OCI-LY1 (cell line): ENCODE measurements around the gene UBAP2L.

ENCODE experiments used
- H2AFZ ChIP-seq: fragments of 200-600 bp; sonication (generic), shearing (Covaris generic); 2 replicates; pipeline ENCODE4 v1.6.0; 2014; ENCODE audit warnings: antibody characterized with exemption, mild to moderate bottlenecking, low read length
- H3F3A ChIP-seq: fragments of 200-600 bp; sonication (generic), shearing (Covaris generic); 2 replicates; pipeline ENCODE4 v1.6.0; 2014; ENCODE audit warnings: mild to moderate bottlenecking, antibody characterized with exemption, low read length, moderate library complexity; ENCODE audit not compliant: insufficient read depth
- H3K27ac ChIP-seq: fragments of 200-600 bp; sonication (generic); 2 replicates; pipeline ENCODE4 v1.5.1; 2014; ENCODE audit warnings: low read length, mixed run types, mild to moderate bottlenecking, low read depth; ENCODE audit not compliant: poor library complexity, severe bottlenecking
- H3K27me3 ChIP-seq: fragments of 200-600 bp; sonication (generic); 2 replicates; pipeline ENCODE4 v1.6.0; 2014; ENCODE audit warnings: antibody characterized with exemption, mild to moderate bottlenecking, low read length, moderate library complexity; ENCODE audit not compliant: insufficient read depth
- H3K36me3 ChIP-seq: fragments of 200-600 bp; sonication (generic); 2 replicates; pipeline ENCODE4 v1.6.1; 2014; ENCODE audit warnings: mild to moderate bottlenecking, antibody characterized with exemption, low read length, moderate library complexity, mixed read lengths; ENCODE audit not compliant: insufficient read depth
- H3K4me1 ChIP-seq: fragments of 200-600 bp; sonication (generic); 2 replicates; pipeline ENCODE4 v1.5.1; 2014; ENCODE audit warnings: mild to moderate bottlenecking, low read length, moderate library complexity; ENCODE audit not compliant: insufficient read depth, severe bottlenecking
- H3K4me2 ChIP-seq: fragments of 200-600 bp; sonication (generic), shearing (Covaris generic); 2 replicates; pipeline ENCODE4 v1.6.1; 2014; ENCODE audit warnings: low read length
- H3K4me3 ChIP-seq: fragments of 200-600 bp; sonication (generic); 2 replicates; pipeline ENCODE4 v1.5.1; 2014; ENCODE audit warnings: low read length, low read depth, mild to moderate bottlenecking, mixed read lengths; ENCODE audit not compliant: poor library complexity, severe bottlenecking
- H3K79me2 ChIP-seq: fragments of 200-600 bp; shearing (Covaris generic); 2 replicates; pipeline ENCODE4 v1.6.1; 2016; ENCODE audit warnings: mixed run types, low read length, mixed read lengths; ENCODE audit not compliant: insufficient read depth
- H3K9ac ChIP-seq: fragments of 200-600 bp; sonication (generic), shearing (Covaris generic); 2 replicates; pipeline ENCODE4 v1.6.1; 2014; ENCODE audit warnings: mild to moderate bottlenecking, low read length, mixed read lengths
- H3K9me2 ChIP-seq: fragments of 200-600 bp; sonication (generic), shearing (Covaris generic); 2 replicates; pipeline ENCODE4 v1.6.1; 2014; ENCODE audit warnings: low read depth, mild to moderate bottlenecking, low read length, mixed read lengths
- H3K9me3 ChIP-seq: fragments of 200-600 bp; shearing (Covaris generic); 2 replicates; pipeline ENCODE4 v1.6.1; 2014; ENCODE audit warnings: low read length, mixed read lengths
- H4K20me1 ChIP-seq: fragments of 200-600 bp; sonication (generic), shearing (Covaris generic); 2 replicates; pipeline ENCODE4 v1.6.0; 2016; ENCODE audit warnings: mild to moderate bottlenecking, low read length; ENCODE audit not compliant: insufficient read depth
- CTCF ChIP-seq: fragments of 200-600 bp; sonication (generic), shearing (Covaris generic); IDR thresholded peaks from 2 replicates; pipeline ENCODE4 v1.5.1; 2017; ENCODE audit warnings: mild to moderate bottlenecking, antibody characterized with exemption, low read length, moderate library complexity, mixed read lengths
- EZH2 ChIP-seq: fragments of 200-600 bp; sonication (generic), shearing (Covaris generic); IDR thresholded peaks from 2 replicates; pipeline ENCODE4 v1.8.0; 2017; ENCODE audit warnings: borderline replicate concordance, mixed run types, mild to moderate bottlenecking, antibody characterized with exemption, low read length, moderate library complexity, mixed read lengths

UBAP2L gene

GRCh38 chr1:154186177-154186576 lies 34.6 kb upstream of the UBAP2L start:
- Histone ChIP-seq H3K27ac (no peak overlapping the region), H3K4me2 (no peak overlapping the region), H3K36me3 (no peaks in the 10 kb centered on the region), H3F3A (no peaks in the 10 kb centered on the region), H3K79me2 (peaks cover 15% of the 10 kb centered on the region), H4K20me1 (no peaks in the 10 kb centered on the region), H3K27me3 (no peaks in the 10 kb centered on the region; the same call in 1 of the 2 replicates), H3K4me1 (peaks cover 14% of the 10 kb centered on the region), H3K4me3 (no peak overlapping the region), H3K9me2 (no peaks in the 10 kb centered on the region), H2AFZ (no peak overlapping the region), H3K9me3 (no peaks in the 10 kb centered on the region), H3K9ac (no peak overlapping the region)
- TF ChIP-seq EZH2 = no peak
- TF ChIP-seq CTCF = peak; percentile 69

DNA sequence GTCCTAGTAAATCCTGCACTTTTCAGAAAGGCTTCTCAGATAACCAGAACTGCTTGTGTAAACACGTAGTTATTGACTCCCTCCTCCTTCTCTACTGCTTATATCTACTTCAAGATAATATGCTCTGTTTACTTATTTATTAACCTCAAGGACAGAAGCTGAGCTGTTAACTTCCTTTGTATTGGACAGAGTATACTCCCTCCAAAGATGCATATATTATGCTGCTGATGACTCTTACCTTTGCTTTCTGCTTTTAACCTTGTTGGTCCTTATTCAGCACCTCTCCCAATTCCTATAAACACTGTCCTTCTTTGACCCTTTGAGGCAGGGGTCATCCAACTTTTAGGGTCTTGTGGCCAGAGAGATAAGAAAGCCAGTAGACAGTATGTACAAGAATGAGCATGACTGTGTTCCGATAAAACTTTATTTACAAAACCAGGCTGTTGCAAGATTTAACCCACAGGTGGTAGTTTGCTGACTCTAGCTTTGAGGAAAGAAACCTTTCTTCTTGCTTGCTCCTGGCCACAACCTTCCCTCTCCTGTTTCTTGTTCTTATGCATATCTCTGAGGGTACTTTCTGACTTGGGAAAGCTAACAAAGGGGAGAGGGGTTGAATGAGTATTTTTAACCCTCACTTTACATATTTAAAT lies 33.8 kb upstream of the UBAP2L start:
- Histone ChIP-seq H3K4me3 (no peak overlapping the region), H3K9ac (no peak overlapping the region), H3K79me2 (peaks cover 7% of the 10 kb centered on the region), H3K4me1 (peaks cover 8% of the 10 kb centered on the region), H4K20me1 (no peaks in the 10 kb centered on the region), H2AFZ (no peak overlapping the region), H3F3A (no peaks in the 10 kb centered on the region), H3K27me3 (no peaks in the 10 kb centered on the region; the same call in 1 of the 2 replicates), H3K27ac (no peak overlapping the region), H3K36me3 (no peaks in the 10 kb centered on the region), H3K9me3 (no peaks in the 10 kb centered on the region), H3K9me2 (no peaks in the 10 kb centered on the region), H3K4me2 (no peak overlapping the region)
- TF ChIP-seq EZH2 (no peak), CTCF (no peak)

- H4K20me1 ChIP-seq = no peaks in the 10 kb centered on the region
- H3K36me3 ChIP-seq = no peaks in the 10 kb centered on the region
- no peaks in the 10 kb centered on the region for H3K9me3 ChIP-seq
- H3K79me2 ChIP-seq = no peaks in the 10 kb centered on the region
- H3K4me1 ChIP-seq = no peaks in the 10 kb centered on the region
- TF ChIP-seq EZH2 = no peak
- TF ChIP-seq CTCF = no peak
- no peak overlapping the region for H3K4me3 ChIP-seq
- H3K27me3 ChIP-seq = no peaks in the 10 kb centered on the region
- no peaks in the 10 kb centered on the region for H3F3A ChIP-seq
- H3K4me2 ChIP-seq = no peak overlapping the region
- H3K9ac ChIP-seq = no peak overlapping the region
- H3K9me2 ChIP-seq = no peaks in the 10 kb centered on the region
- no peak overlapping the region for H3K27ac ChIP-seq
- no peak overlapping the region for H2AFZ ChIP-seq
Observed at GRCh38 chr1:154190550-154190949, 30.2 kb upstream of the UBAP2L start.
